ENCODE measurements around the gene S100A9. TPM values are rescaled to one million over a fixed set of nuclear protein-coding genes. Genes with fewer than 3 reads are reported as not detected.

Gene S100A9
- polyA plus RNA-seq, 1 donor: 40.3 TPM

GRCh38 chr1:153322568-153322967 is 35.1 kb upstream of the S100A9 start:
- Histone ChIP-seq H3K4me3 (ENCODE audit: low read length) (no peak overlapping the region), H3K9me3 (ENCODE audit: control insufficient read depth, low read depth, low read length) (no peaks in the 10 kb centered on the region)
- WGBS (ENCODE audit: insufficient coverage, low lambda C conversion rate): 0% methylated on average over 1 of the region's 1 CpG

DNA sequence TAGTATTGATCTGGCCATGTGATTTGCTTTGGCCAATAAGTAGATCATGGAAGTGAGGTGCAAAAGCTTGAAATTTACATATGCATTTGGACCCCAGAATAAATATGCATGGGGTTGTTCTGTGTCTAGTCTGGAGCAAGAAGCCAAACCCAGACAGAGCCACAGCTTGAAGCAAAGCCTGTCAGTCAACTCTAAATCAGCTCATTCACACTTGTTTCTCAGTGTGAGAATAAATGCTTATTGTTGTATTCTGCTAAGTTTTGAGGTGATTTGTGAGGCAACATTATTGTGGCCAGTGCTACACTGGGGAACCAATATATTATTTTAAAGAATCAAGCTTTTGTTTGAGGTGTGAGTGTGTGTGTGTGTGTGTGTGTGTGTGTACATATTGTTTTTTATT is 32.7 kb upstream of the S100A9 start:
- H3K9me3 ChIP-seq (ENCODE audit: control insufficient read depth, low read depth, low read length): no peaks in the 10 kb centered on the region
- no peak for DNase-seq

More at GRCh38 chr1:153322568-153322967, 35.1 kb upstream of the S100A9 start:
- Histone ChIP-seq H3K36me3 (ENCODE audit: control insufficient read depth, insufficient read depth, low read length) (no peaks in the 10 kb centered on the region), H3K27ac (ENCODE audit: low read length) (no peak overlapping the region), H3K4me1 (ENCODE audit: control insufficient read depth, insufficient read depth, low read length) (no peaks in the 10 kb centered on the region), H3K27me3 (ENCODE audit: control insufficient read depth, insufficient read depth, low read length) (no peaks in the 10 kb centered on the region)
- DNase-seq: no peak

GRCh38 chr1:153333902-153334301 is 23.8 kb upstream of the S100A9 start:
- no peaks in the 10 kb centered on the region for H3K36me3 ChIP-seq (ENCODE audit: control insufficient read depth, insufficient read depth, low read length)
- no peaks in the 10 kb centered on the region for H3K4me1 ChIP-seq (ENCODE audit: control insufficient read depth, insufficient read depth, low read length)
- no peaks in the 10 kb centered on the region for H3K9me3 ChIP-seq (ENCODE audit: control insufficient read depth, low read depth, low read length)
- no peak for DNase-seq
- no peaks in the 10 kb centered on the region for H3K27me3 ChIP-seq (ENCODE audit: control insufficient read depth, insufficient read depth, low read length)
- no peak overlapping the region for H3K4me3 ChIP-seq (ENCODE audit: low read length)
- 100% methylated on average over 1 of the region's 1 CpG for WGBS (ENCODE audit: insufficient coverage, low lambda C conversion rate)
- no peak overlapping the region for H3K27ac ChIP-seq (ENCODE audit: low read length)

More for the DNA sequence above, 32.7 kb upstream of the S100A9 start:
- H3K36me3 ChIP-seq (ENCODE audit: control insufficient read depth, insufficient read depth, low read length): no peaks in the 10 kb centered on the region
- no peaks in the 10 kb centered on the region for H3K4me1 ChIP-seq (ENCODE audit: control insufficient read depth, insufficient read depth, low read length)
- H3K4me3 ChIP-seq (ENCODE audit: low read length): no peak overlapping the region
- no peak overlapping the region for H3K27ac ChIP-seq (ENCODE audit: low read length)
- no peaks in the 10 kb centered on the region for H3K27me3 ChIP-seq (ENCODE audit: control insufficient read depth, insufficient read depth, low read length)

DNA sequence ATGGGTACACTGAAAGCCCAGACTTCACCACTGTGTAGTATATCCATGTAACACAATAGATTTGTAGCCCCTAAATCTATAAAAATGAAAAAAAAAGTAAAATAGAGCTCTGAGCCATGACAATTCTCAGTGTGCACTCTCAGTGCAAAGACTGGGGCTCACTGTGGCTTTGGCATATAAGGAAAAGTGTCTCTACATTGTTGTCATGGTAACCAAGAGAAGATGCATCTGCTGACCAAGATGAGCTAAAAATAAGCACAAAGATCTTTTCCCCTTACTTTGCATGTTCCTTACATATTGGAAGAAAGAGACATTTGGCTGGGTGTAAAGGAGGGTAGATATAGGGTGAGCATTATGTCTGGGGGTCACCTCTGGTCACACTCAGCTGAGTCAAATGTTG is 21.0 kb upstream of the S100A9 start:
- Histone ChIP-seq H3K9me3 (ENCODE audit: control insufficient read depth, low read depth, low read length) (no peaks in the 10 kb centered on the region), H3K36me3 (ENCODE audit: control insufficient read depth, insufficient read depth, low read length) (no peaks in the 10 kb centered on the region), H3K4me1 (ENCODE audit: control insufficient read depth, insufficient read depth, low read length) (no peaks in the 10 kb centered on the region), H3K4me3 (ENCODE audit: low read length) (no peak overlapping the region), H3K27me3 (ENCODE audit: control insufficient read depth, insufficient read depth, low read length) (no peaks in the 10 kb centered on the region), H3K27ac (ENCODE audit: low read length) (no peak overlapping the region)
- no peak for DNase-seq

DNA sequence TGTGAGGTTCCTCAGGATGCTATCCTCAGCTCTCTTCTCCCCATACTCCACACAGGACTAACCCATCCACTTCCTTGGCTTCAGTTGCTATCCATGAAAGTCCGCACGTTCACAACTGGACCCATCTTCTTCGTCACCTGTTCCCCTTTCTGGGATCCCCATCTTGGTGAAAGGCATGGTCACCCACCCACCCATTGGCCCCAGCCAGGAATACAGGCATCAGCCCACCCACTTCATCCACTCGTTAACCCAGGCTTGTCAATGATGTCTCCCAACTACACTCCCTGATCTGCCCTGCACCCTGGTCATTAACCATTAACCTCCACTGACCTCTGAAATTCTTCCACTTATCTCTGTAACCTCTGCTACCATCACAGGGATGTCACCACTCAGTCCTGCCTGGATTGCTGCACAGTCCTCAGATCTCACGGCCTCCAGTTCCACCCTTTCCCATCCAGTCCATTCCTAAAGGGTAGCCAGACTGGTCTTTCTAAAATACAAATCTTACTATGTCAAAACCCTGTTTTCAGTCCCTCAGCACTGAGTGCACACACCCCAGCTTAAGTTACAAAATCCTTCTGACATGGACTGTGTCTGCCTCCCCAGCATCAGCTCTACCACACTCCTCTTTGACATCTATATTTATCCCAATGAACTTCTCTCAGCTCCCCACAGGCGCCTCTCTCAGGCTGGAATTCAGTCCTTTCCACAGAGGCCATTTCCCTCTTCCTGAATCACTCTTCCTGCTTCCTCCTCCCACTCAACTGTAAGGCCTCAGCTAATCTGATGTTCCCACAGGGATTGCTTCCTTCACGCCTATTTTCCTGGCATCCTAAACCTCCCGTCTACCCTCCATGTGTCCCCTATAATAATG is 19.4 kb upstream of the S100A9 start:
- no peak overlapping the region for H3K27ac ChIP-seq (ENCODE audit: low read length)
- no peak overlapping the region for H3K4me3 ChIP-seq (ENCODE audit: low read length)
- H3K4me1 ChIP-seq (ENCODE audit: control insufficient read depth, insufficient read depth, low read length): peaks cover 6% of the 10 kb centered on the region
- H3K36me3 ChIP-seq (ENCODE audit: control insufficient read depth, insufficient read depth, low read length): no peaks in the 10 kb centered on the region
- no peaks in the 10 kb centered on the region for H3K9me3 ChIP-seq (ENCODE audit: control insufficient read depth, low read depth, low read length)
- no peaks in the 10 kb centered on the region for H3K27me3 ChIP-seq (ENCODE audit: control insufficient read depth, insufficient read depth, low read length)
- WGBS (ENCODE audit: insufficient coverage, low lambda C conversion rate): 72% methylated on average over 5 of the region's 8 CpGs
- no peak for DNase-seq

DNA sequence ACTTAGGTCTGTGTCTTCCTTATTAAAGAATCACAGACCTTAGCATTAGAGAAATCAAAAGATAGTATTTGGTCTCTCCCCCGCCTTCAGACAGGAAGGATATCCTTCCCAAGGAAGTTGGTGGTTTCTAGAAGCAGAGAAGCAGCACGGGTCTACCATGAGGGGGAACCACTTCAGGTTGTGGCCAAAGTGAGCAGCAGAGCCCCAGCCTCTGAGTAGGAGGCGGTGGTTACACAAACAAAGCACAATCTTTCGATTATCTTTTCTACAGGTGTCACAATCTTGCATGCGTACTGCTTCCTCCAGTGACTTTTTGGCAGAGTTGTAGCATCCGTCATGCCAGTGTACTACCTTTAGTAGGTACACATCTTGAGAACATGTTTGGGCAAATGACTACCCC is 17.9 kb upstream of the S100A9 start:
- no peak for DNase-seq

DNA sequence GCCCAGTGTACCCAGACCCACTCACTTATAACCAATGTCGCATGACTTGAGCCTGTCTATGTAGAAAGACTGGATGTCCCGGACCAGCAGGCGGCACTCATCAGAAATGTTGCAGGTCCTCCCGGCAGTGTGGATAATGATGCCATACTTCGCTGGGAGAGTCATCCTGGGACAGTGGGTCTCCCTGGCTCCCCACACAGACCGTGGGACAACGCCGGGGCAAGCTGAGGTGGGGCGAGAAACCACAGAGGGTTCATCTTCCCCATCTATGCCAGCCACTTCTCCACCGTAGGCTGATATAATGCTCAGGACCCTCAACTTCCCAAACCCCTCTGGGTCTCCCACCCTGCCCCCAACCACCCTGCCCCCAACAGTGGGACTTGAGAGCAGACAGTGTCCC is 17.3 kb upstream of the S100A9 start:
- Histone ChIP-seq H3K27me3 (ENCODE audit: control insufficient read depth, insufficient read depth, low read length) (no peaks in the 10 kb centered on the region), H3K27ac (ENCODE audit: low read length) (no peak overlapping the region), H3K4me1 (ENCODE audit: control insufficient read depth, insufficient read depth, low read length) (peaks cover 23% of the 10 kb centered on the region), H3K9me3 (ENCODE audit: control insufficient read depth, low read depth, low read length) (no peaks in the 10 kb centered on the region), H3K36me3 (ENCODE audit: control insufficient read depth, insufficient read depth, low read length) (no peaks in the 10 kb centered on the region), H3K4me3 (ENCODE audit: low read length) (no peak overlapping the region)
- no peak for DNase-seq
- WGBS (ENCODE audit: insufficient coverage, low lambda C conversion rate): 100% methylated on average over 1 of the region's 10 CpGs

More for the DNA sequence above, 17.9 kb upstream of the S100A9 start:
- no peak overlapping the region for H3K4me3 ChIP-seq (ENCODE audit: low read length)
- H3K27me3 ChIP-seq (ENCODE audit: control insufficient read depth, insufficient read depth, low read length): no peaks in the 10 kb centered on the region
- WGBS (ENCODE audit: insufficient coverage, low lambda C conversion rate): no CpG with 5 or more reads among the region's 6 CpGs
- no peak overlapping the region for H3K27ac ChIP-seq (ENCODE audit: low read length)
- peaks cover 20% of the 10 kb centered on the region for H3K4me1 ChIP-seq (ENCODE audit: control insufficient read depth, insufficient read depth, low read length)
- H3K9me3 ChIP-seq (ENCODE audit: control insufficient read depth, low read depth, low read length): no peaks in the 10 kb centered on the region
- H3K36me3 ChIP-seq (ENCODE audit: control insufficient read depth, insufficient read depth, low read length): no peaks in the 10 kb centered on the region

DNA sequence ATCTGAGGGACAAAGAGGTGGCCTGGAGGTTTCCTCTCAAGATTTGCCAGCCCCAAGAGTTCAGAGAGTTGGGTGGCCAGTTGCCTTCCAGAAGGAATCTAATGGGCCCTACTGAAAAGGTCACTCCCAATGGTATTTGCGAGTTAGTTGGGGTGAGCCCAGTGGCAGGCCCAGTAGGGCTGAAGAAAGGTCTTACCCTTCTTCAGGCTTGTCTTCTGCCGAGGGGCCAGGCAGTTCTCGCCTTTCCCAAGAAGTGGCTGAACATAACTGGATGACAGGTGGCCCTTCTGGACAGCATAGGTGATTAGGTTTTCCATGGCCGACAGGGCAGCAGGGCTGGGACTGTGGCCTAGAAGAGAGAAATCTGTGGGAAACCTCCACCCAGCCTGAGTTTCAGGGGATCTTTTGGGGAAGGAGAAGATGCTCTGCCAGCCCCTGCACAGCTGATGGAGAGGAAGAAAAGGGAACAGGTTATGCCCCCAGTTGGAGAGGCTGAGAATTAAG is 16.2 kb upstream of the S100A9 start:
- DNase-seq: no peak
- no peaks in the 10 kb centered on the region for H3K9me3 ChIP-seq (ENCODE audit: control insufficient read depth, low read depth, low read length)

DNA sequence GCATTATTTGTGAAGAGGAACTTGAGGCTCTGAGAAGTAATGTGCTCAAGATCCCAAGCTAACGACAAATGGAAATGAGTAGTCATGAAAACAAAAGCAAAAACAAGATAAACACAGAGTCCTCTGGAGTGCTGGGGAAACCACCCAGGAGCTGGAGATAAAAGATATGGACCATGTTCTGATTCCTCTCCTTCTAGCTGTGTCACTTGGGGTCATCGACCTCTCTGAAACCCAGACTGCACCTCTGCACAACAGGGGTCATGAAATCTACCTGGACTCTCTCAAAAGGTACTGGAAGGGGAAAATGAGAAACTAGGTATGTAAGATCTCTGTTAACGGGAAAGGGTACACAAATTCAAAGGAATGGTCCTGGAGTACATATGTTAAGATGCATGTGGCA is 15.5 kb upstream of the S100A9 start:
- H3K36me3 ChIP-seq (ENCODE audit: control insufficient read depth, insufficient read depth, low read length): no peaks in the 10 kb centered on the region
- no peaks in the 10 kb centered on the region for H3K9me3 ChIP-seq (ENCODE audit: control insufficient read depth, low read depth, low read length)
- no peaks in the 10 kb centered on the region for H3K27me3 ChIP-seq (ENCODE audit: control insufficient read depth, insufficient read depth, low read length)
- no peak overlapping the region for H3K27ac ChIP-seq (ENCODE audit: low read length)
- H3K4me3 ChIP-seq (ENCODE audit: low read length): no peak overlapping the region
- 85% methylated on average over 2 of the region's 3 CpGs for WGBS (ENCODE audit: insufficient coverage, low lambda C conversion rate)
- DNase-seq: no peak
- peaks cover 23% of the 10 kb centered on the region for H3K4me1 ChIP-seq (ENCODE audit: control insufficient read depth, insufficient read depth, low read length)

More for the DNA sequence above, 16.2 kb upstream of the S100A9 start:
- H3K4me3 ChIP-seq (ENCODE audit: low read length): no peak overlapping the region
- H3K27me3 ChIP-seq (ENCODE audit: control insufficient read depth, insufficient read depth, low read length): no peaks in the 10 kb centered on the region
- H3K27ac ChIP-seq (ENCODE audit: low read length): no peak overlapping the region
- H3K4me1 ChIP-seq (ENCODE audit: control insufficient read depth, insufficient read depth, low read length): peaks cover 23% of the 10 kb centered on the region
- no CpG with 5 or more reads among the region's 4 CpGs for WGBS (ENCODE audit: insufficient coverage, low lambda C conversion rate)
- no peaks in the 10 kb centered on the region for H3K36me3 ChIP-seq (ENCODE audit: control insufficient read depth, insufficient read depth, low read length)

DNA sequence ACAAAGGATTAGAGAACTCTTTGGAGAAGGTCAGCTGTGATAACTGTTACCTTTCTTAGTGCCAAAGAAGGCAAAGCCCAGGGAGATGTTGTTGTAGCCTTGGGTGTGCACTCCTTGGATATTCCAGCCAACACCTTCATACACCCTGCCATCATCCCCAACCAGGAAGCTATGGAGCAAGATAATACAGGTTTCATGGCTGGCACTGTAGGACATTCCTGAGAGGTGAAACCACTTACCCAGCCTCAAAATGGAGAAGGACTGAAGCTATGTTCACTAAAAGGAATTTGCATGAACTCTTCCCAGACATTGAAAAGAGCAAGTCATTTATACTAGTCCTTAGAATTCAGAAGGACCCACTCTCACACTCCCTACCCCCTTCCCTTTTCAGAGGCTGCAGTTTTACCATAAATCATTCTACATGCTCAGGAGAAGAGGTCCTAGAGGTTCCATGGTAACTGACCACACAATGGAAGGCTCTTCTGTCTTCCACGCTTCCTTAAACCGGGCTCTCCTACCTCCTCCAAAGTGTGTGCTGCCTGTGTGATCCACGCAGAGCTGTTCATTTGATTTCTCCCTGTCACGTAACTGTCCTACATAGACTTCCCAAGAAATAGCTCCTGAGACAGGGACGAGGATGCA is 14.5 kb upstream of the S100A9 start:
- Histone ChIP-seq H3K4me1 (ENCODE audit: control insufficient read depth, insufficient read depth, low read length) (peaks cover 28% of the 10 kb centered on the region), H3K36me3 (ENCODE audit: control insufficient read depth, insufficient read depth, low read length) (no peaks in the 10 kb centered on the region), H3K4me3 (ENCODE audit: low read length) (no peak overlapping the region), H3K27ac (ENCODE audit: low read length) (no peak overlapping the region), H3K27me3 (ENCODE audit: control insufficient read depth, insufficient read depth, low read length) (no peaks in the 10 kb centered on the region), H3K9me3 (ENCODE audit: control insufficient read depth, low read depth, low read length) (no peaks in the 10 kb centered on the region)
- DNase-seq: no peak
- no CpG with 5 or more reads among the region's 5 CpGs for WGBS (ENCODE audit: insufficient coverage, low lambda C conversion rate)
